CD4-positive, alpha-beta T cell (primary cell): ENCODE data around the gene AQP4. TPM values are rescaled to one million over a fixed set of nuclear protein-coding genes. Genes with fewer than 3 reads are reported as not detected.

Experiments
- ATAC-seq: fragments of 200-7000 bp; cut with Tn5 transposase; one replicate; pipeline ENCODE4 v1.10.0; 2022; ENCODE audit warnings: mild to moderate bottlenecking; ENCODE audit not compliant: poor library complexity
- CTCF ChIA-PET: fragments of 350-600 bp; sonication (Branson Sonifier 250); formaldehyde crosslinking; loops from one replicate; lab custom pipeline; 2021; ENCODE audit warnings: antibody characterized with exemption, inconsistent platforms; lab: Charles Lee
- POLR2A ChIA-PET: fragments of 350-600 bp; sonication (Branson Sonifier 250); formaldehyde crosslinking; loops from one replicate; lab custom pipeline; 2021; ENCODE audit warnings: antibody characterized with exemption, inconsistent platforms; lab: Charles Lee
- DNase-seq, 14 experiments: peaks; one replicate each; pipeline ENCODE4 v3.0.0-alpha.2; 2013 to 2020; ENCODE audit warnings: mixed read lengths in 2 of 14
- H3K27ac ChIP-seq, 2 donors: one replicate each; pipeline versions ENCODE4 v1.5.1 to v1.7.0; 2013; ENCODE audit warnings: low read length in 2 of 2, low read depth in 1 of 2, mild to moderate bottlenecking in 1 of 2
- H3K27me3 ChIP-seq, 2 experiments: 1 replicate in 1 of 2; 2 replicates in 1 of 2; pipeline versions ENCODE4 v1.6.1 to v1.7.0; 2013; ENCODE audit warnings: low read length in 2 of 2, control low read depth in 1 of 2, mild to moderate bottlenecking in 1 of 2, moderate library complexity in 1 of 2; ENCODE audit not compliant: insufficient read depth in 2 of 2, control insufficient read depth in 1 of 2
- H3K36me3 ChIP-seq: one replicate; pipeline ENCODE4 v1.6.1; 2013; ENCODE audit warnings: low read length, control low read depth; ENCODE audit not compliant: insufficient read depth
- H3K4me1 ChIP-seq: one replicate; pipeline ENCODE4 v1.6.1; 2013; ENCODE audit warnings: low read length, control low read depth; ENCODE audit not compliant: insufficient read depth
- H3K4me3 ChIP-seq: one replicate; pipeline ENCODE4 v1.5.1; 2013; ENCODE audit warnings: mild to moderate bottlenecking, low read length, moderate library complexity
- H3K9me3 ChIP-seq, 2 experiments: 1 replicate in 1 of 2; 2 replicates in 1 of 2; pipeline versions ENCODE4 v1.6.1 to v1.7.0; 2013; ENCODE audit warnings: low read length in 2 of 2, mild to moderate bottlenecking in 2 of 2, control low read depth in 1 of 2, moderate library complexity in 1 of 2; ENCODE audit not compliant: control insufficient read depth in 1 of 2, insufficient read depth in 1 of 2
- H3K27ac Mint-ChIP-seq: one replicate; pipeline ENCODE4 v1.8.0; 2020; ENCODE audit warnings: mixed read lengths
- H3K27me3 Mint-ChIP-seq: one replicate; pipeline ENCODE4 v1.8.0; 2021; ENCODE audit warnings: mixed read lengths
- H3K36me3 Mint-ChIP-seq: one replicate; pipeline ENCODE4 v1.8.0; 2021; ENCODE audit warnings: low read depth, mixed read lengths
- H3K4me1 Mint-ChIP-seq: one replicate; pipeline ENCODE4 v1.8.0; 2021; ENCODE audit warnings: low read depth, mixed read lengths
- H3K4me3 Mint-ChIP-seq: one replicate; pipeline ENCODE4 v1.8.0; 2020; ENCODE audit warnings: mild to moderate bottlenecking, mixed read lengths
- H3K9me3 Mint-ChIP-seq: one replicate; pipeline ENCODE4 v1.8.0; 2020; ENCODE audit warnings: mixed read lengths
- intact Hi-C, 2 experiments: fragments of 100-400 bp; cut with DNase I in 1 of 2; cut with micrococcal nuclease in 1 of 2; formaldehyde crosslinking; loops; one replicate each; pipeline versions ENCODE4 v1.15.1 to v1.9.0; 2023 to 2025; cut with DNase I, micrococcal nuclease
- total RNA-seq, 174 experiments: library from RNA in 2 of 174; stranded (reverse) in 2 of 174; gene quantifications; one replicate each; pipeline ENCODE4 v1.2.3 and lab custom pipeline; 2021 to 2026
- TF ChIP-seq, protein P1 (sequence below): fragments of 200-600 bp; IDR thresholded peaks from one replicate; pipeline ENCODE4 v1.8.0; 2022; ENCODE audit warnings: antibody characterized with exemption, mild to moderate bottlenecking

AQP4 gene
- total RNA-seq, 2 experiments from 2014 or later: not detected

DNA sequence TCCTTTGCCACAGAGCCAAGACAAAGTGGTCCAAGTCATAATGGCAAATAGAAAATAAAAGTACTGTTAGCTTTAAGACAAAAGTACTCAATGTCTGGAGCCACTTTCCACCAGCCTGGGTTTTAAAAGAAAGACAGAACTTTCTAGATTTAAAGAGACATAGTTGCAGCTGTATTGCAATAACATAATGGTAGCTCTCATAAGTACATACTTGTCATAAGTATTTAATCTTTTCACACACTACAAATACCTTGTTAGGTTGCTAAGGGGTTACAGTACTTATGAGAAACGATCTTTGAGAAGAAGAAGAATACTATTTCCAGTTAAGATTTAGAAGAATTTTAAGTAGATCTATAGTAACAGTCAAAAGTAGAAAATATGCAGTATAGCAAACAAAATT is 28.9 kb upstream of the AQP4 start:
- H3K27ac Mint-ChIP-seq: no peak overlapping the region
- TF ChIP-seq, protein P1, sequence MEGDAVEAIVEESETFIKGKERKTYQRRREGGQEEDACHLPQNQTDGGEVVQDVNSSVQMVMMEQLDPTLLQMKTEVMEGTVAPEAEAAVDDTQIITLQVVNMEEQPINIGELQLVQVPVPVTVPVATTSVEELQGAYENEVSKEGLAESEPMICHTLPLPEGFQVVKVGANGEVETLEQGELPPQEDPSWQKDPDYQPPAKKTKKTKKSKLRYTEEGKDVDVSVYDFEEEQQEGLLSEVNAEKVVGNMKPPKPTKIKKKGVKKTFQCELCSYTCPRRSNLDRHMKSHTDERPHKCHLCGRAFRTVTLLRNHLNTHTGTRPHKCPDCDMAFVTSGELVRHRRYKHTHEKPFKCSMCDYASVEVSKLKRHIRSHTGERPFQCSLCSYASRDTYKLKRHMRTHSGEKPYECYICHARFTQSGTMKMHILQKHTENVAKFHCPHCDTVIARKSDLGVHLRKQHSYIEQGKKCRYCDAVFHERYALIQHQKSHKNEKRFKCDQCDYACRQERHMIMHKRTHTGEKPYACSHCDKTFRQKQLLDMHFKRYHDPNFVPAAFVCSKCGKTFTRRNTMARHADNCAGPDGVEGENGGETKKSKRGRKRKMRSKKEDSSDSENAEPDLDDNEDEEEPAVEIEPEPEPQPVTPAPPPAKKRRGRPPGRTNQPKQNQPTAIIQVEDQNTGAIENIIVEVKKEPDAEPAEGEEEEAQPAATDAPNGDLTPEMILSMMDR: no peak
- Histone ChIP-seq H3K9me3 (no peaks in the 10 kb centered on the region), H3K36me3 (no peaks in the 10 kb centered on the region), H3K4me3 (no peak overlapping the region), H3K27ac (no peak overlapping the region), H3K4me1 (no peaks in the 10 kb centered on the region), H3K27me3 (no peaks in the 10 kb centered on the region)
- ATAC-seq (no peak), DNase-seq (no peak)
- H3K4me1 Mint-ChIP-seq: no peaks in the 10 kb centered on the region
- peaks cover 2% of the 10 kb centered on the region for H3K9me3 Mint-ChIP-seq
- no peaks in the 10 kb centered on the region for H3K36me3 Mint-ChIP-seq
- intact Hi-C loops: no loop called here
- ChIA-PET CTCF (no interaction called here), POLR2A (no interaction called here)
- H3K4me3 Mint-ChIP-seq: no peak overlapping the region
- no peaks in the 10 kb centered on the region for H3K27me3 Mint-ChIP-seq

DNA sequence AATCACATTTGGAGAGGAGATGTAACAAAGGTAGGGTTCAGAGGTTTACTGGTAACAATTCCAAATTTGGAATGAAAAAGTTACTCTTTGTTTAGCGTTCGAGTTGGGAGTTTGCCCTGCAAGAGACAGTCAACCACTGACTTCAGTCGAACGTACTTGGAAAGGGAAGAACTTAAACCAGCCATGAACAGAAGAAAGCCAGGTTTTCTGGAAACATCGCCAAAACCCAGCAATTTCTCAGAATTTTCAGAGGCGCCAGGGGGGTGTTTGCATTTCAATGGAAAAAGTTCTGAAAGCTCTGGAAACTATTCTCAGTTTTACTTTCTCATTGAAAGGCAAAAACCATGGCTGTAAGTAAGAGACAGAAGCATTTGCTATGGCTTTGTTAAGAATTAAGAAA is 28.5 kb upstream of the AQP4 start:
- Mint-ChIP-seq H3K27me3 (no peaks in the 10 kb centered on the region), H3K4me3 (no peak overlapping the region), H3K4me1 (no peaks in the 10 kb centered on the region), H3K36me3 (no peaks in the 10 kb centered on the region), H3K9me3 (peaks cover 2% of the 10 kb centered on the region), H3K27ac (no peak overlapping the region)
- Histone ChIP-seq H3K9me3 (no peaks in the 10 kb centered on the region), H3K4me1 (no peaks in the 10 kb centered on the region), H3K36me3 (no peaks in the 10 kb centered on the region), H3K27me3 (no peaks in the 10 kb centered on the region), H3K27ac (no peak overlapping the region), H3K4me3 (no peak overlapping the region)
- intact Hi-C loops: no loop called here
- ATAC-seq: no peak
- TF ChIP-seq, protein P1: no peak
- DNase-seq: no peak
- ChIA-PET CTCF (no interaction called here), POLR2A (no interaction called here)

DNA sequence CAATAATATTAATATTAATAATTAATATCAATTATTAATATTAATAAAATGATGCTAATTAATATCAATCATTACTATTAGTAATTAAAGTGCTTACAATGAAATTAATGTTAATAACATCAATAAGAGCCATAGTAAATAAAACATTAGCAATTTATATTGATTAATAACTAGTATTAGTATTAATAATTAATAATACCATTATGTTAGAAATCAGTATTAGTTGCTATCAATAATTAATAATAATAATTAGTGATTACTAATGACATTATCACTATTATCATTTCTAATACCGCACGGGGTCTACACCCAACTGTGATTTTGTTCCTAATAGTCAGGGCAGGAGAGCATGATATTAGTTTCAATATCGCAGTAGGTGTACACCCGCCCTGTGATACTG is 22.8 kb upstream of the AQP4 start:
- Mint-ChIP-seq H3K27me3 (no peaks in the 10 kb centered on the region), H3K9me3 (no peaks in the 10 kb centered on the region), H3K36me3 (no peaks in the 10 kb centered on the region), H3K4me3 (no peak overlapping the region), H3K27ac (no peak overlapping the region), H3K4me1 (no peaks in the 10 kb centered on the region)
- DNase-seq: no peak
- Histone ChIP-seq H3K27ac (no peak overlapping the region), H3K9me3 (no peaks in the 10 kb centered on the region), H3K36me3 (no peaks in the 10 kb centered on the region), H3K4me3 (no peak overlapping the region), H3K4me1 (no peaks in the 10 kb centered on the region), H3K27me3 (no peaks in the 10 kb centered on the region)
- CTCF ChIA-PET: no interaction called here
- no peak for ATAC-seq
- intact Hi-C loops: no loop called here
- TF ChIP-seq, protein P1: no peak
- POLR2A ChIA-PET: no interaction called here
